ENCODE results near the gene CBLN3.

CBLN3 gene

DNA sequence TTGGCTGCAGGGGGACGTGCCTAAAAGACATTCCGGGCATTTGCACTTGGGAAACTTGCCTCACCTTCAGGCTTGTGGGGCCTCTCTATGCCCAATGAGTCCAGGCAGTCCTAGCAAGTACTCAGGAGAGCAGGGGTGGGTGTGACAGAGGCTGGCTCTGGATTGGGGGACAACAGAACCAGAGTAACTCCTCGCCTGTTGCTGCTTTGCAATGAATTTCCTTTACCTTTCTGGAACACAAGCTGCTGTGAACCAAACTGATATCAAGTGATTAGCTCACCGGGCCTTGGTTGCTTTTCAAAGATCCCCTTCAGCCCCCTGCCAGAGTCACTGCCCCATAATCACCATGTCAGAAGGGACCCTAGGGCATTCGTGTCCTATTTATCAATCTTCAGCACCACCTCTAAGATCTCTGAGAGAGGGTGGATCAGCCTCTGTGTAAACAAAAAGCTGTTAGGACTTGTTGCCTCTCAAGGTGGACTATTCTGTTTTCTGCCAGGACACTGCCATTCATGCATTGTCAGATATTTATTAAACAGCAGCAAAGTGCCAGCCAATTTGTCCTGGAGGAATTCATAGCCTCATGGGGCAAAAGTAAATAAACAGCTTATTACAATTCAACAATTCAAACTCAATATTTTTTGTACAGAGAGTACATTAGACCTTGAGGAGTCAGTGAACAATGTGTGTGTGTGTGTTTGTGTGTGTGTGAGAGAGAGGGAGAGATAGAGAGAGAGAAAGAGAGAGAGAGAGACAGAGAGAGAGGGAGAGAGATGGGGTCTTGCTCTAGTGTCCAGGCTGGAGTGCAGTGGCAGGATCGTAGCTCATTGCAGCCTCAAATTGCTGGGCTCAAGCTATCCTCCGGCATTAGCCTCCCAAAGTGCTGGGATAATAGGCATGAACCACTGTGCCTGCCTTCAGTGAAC, 50.2 kb downstream of the CBLN3 start:
- no peak for DNase-seq

- DNase-seq, result no peak
These were observed 51.1 kb downstream of the CBLN3 start for GRCh38 chr14:24378327-24378726.

GRCh38 chr14:24377657-24378056, 51.8 kb downstream of the CBLN3 start:
- DNase-seq, result no peak

DNA sequence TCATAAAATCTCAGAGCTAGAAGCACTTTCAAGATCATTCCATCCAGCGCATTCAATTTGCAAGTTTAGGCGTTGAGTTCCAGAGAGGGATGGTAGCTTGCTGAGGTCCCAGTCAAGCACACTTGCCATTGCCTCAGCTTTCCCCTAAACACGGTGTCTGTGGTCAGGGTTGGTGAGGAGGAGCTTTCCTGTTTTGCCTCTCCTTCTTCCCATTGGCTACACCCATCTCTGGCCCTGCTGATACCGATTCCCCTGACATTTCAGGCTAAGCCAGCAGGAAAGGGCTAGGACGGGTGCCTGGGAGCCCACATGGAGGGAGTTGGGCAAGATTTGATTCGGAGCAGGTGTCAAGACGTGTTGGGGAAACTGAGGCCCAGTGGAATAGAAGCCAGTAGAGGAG, 52.3 kb downstream of the CBLN3 start:
- no peak for DNase-seq
